Mesodermal cell (in vitro differentiated cells): ENCODE measurements around the gene AUTS2. TPM values are rescaled to one million over a fixed set of nuclear protein-coding genes. Genes with fewer than 3 reads are reported as not detected.
A peak's percentile ranks its signal among the peaks of the same experiment; 100 is the strongest.

ENCODE experiments used
- H3K27ac ChIP-seq: 2 replicates; pipeline ENCODE4 v1.7.0; 2013; ENCODE audit warnings: mild to moderate bottlenecking, low read depth, low read length, moderate library complexity; ENCODE audit not compliant: severe bottlenecking
- H3K36me3 ChIP-seq: 2 replicates; pipeline ENCODE4 v1.7.1; 2013; ENCODE audit warnings: mild to moderate bottlenecking, low read length, moderate library complexity; ENCODE audit not compliant: control insufficient read depth, insufficient read depth
- H3K4me1 ChIP-seq: one replicate; pipeline ENCODE4 v1.7.1; 2013; ENCODE audit warnings: mild to moderate bottlenecking, low read length; ENCODE audit not compliant: insufficient read depth, control insufficient read depth, poor library complexity, severe bottlenecking
- H3K4me3 ChIP-seq: 2 replicates; pipeline ENCODE4 v1.7.0; 2013; ENCODE audit warnings: low read length, control low read depth, mild to moderate bottlenecking; ENCODE audit not compliant: insufficient read depth, poor library complexity, severe bottlenecking; ENCODE audit errors: extremely low read depth
- H3K9me3 ChIP-seq: 2 replicates; pipeline ENCODE4 v1.7.1; 2013; ENCODE audit warnings: mild to moderate bottlenecking, low read length, moderate library complexity; ENCODE audit not compliant: control insufficient read depth
- WGBS, 2 experiments: methylation state at CpG; one replicate each; pipeline ENCODE4 v1.1.5; 2013; ENCODE audit warnings: missing lambda C conversion rate in 2 of 2; ENCODE audit not compliant: insufficient coverage in 2 of 2; 5-methylcytosine and 5-hydroxymethylcytosine counted together
- polyA plus RNA-seq, 2 experiments: library from polyadenylated mRNA; stranded (reverse); fragments of 50-300 nt; gene quantifications; one replicate each; pipeline ENCODE4 v1.2.3, GENCODE V29; 2013

Gene AUTS2
- polyA plus RNA-seq (2013, experiment 1 of 2), result 31.1 TPM
- polyA plus RNA-seq (2013, experiment 2 of 2), result 26.1 TPM

DNA sequence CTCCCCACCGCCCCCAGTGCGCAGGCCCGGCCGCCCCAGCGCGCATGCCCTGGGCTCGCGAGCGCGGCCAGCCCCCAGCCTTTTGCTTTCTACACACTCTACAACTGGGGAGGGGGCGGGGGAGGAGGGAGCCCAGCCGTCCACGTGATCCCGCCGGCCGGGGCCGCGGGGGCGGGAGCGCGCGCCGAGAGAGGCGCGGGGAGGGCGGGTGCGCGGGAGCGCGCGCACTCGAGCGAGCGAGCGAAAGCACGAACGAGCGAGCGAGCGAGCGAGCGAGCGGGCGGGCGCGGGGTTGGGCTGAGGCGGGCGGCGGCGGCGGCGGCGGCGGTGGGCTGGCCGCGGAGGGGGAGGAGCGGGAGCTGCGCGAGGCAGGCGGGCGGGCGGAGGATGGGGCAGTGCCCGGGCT lies at the start of gene AUTS2:
AUTS2 (plus strand) TSS at position 395 of the 406 bp plus-strand sequence. CDS start 1,179 bp downstream, outside the sequence.
- WGBS, 2 experiments, result 0% methylated on average over 38 of the region's 63 CpGs; no CpG with 5 or more reads in 1 of the 2 experiments
- Histone ChIP-seq H3K27ac (peak within 1 kb of the TSS; percentile 76), H3K4me3 (peak within 1 kb of the TSS; percentile 90)

DNA sequence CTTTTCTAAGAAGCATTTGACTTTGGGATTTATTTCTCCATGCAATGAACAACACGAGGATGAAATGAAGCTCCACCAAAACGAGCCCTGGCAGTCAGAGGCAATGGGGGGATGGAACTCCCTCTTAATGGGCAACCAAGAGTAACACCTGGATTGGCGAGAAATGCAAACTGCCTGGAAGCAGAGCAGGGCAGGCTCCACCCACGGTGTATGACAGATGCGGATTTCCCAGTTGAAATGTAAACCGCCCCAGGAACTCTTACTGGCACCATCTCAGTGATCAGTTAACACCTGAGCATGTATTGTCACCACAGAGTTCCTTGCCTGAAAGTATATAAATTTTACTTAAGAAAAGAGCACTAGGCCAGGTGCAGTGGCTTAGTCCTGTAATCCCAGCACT lies 47.3 kb upstream of the AUTS2 start:
- Histone ChIP-seq H3K27ac (no peak overlapping the region), H3K9me3 (no peaks in the 10 kb centered on the region), H3K4me3 (no peak overlapping the region), H3K36me3 (no peaks in the 10 kb centered on the region), H3K4me1 (no peaks in the 10 kb centered on the region)
- 86 to 90% methylated on average over 2 to 6 of the region's 6 CpGs for WGBS, 2 experiments

More for the DNA sequence above, at the start of gene AUTS2:
- Histone ChIP-seq H3K4me1 (no peaks in the 10 kb centered on the region), H3K36me3 (no peaks in the 10 kb centered on the region), H3K9me3 (no peaks in the 10 kb centered on the region)

DNA sequence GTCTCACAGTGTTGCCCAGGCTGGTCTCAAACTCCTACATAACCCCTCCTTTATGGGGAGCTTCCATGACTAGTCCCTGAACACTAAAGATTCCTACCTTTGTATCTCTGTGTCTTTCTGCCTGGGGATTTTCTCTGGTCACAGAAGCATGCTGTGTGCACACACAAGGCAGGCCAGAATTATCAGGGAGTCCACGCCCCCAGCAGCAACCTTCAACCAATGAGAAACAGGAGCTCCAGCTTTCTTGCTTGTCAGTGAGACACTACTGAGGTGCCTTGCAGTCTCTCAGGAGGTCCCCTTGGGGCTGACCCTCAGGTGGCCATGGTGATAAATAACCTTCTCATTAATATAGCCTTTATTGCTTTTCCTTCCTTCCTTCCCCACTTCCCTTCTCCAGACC lies 45.1 kb upstream of the AUTS2 start:
- WGBS, 2 experiments, result 100% methylated on average over 1 of the region's 1 CpG
- Histone ChIP-seq H3K27ac (no peak overlapping the region), H3K4me3 (no peak overlapping the region), H3K36me3 (no peaks in the 10 kb centered on the region), H3K9me3 (no peaks in the 10 kb centered on the region), H3K4me1 (no peaks in the 10 kb centered on the region)

DNA sequence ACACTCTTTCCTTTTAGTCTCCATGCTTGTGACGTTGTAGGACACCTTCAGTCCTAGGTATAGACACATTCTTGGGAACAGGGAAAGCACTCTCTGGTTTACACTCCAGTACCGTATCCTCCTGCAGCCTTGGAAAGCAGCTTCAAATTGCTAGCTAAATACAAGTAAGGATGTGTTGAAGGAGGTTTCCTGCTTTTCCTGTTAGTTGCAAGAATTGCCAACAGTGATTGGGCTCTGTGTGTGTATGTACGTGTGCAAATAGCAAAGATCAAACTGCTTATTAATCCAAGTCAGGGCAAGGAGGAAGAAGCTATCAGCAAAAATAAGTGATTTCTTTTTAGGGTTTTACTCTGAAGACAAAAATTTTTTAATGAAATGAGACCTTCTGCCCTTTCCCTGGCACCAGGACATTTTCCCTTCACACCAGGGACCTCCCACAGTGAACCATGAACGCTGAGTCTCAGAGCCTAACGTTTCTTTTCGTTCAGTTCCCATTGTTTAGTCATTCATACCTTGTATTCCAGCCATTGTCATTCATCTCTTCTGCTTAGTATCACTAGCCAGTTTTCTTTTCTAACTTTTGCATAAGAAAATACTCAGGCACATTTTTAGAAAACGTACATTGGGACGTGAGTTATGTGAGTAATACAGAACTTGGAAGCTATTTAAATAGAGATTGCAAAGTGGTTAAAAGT lies 36.9 kb upstream of the AUTS2 start:
- Histone ChIP-seq H3K4me1 (no peaks in the 10 kb centered on the region), H3K36me3 (no peaks in the 10 kb centered on the region), H3K9me3 (no peaks in the 10 kb centered on the region), H3K4me3 (no peak overlapping the region), H3K27ac (no peak overlapping the region)
- 50 to 55% methylated on average over 5 to 6 of the region's 8 CpGs for WGBS, 2 experiments

DNA sequence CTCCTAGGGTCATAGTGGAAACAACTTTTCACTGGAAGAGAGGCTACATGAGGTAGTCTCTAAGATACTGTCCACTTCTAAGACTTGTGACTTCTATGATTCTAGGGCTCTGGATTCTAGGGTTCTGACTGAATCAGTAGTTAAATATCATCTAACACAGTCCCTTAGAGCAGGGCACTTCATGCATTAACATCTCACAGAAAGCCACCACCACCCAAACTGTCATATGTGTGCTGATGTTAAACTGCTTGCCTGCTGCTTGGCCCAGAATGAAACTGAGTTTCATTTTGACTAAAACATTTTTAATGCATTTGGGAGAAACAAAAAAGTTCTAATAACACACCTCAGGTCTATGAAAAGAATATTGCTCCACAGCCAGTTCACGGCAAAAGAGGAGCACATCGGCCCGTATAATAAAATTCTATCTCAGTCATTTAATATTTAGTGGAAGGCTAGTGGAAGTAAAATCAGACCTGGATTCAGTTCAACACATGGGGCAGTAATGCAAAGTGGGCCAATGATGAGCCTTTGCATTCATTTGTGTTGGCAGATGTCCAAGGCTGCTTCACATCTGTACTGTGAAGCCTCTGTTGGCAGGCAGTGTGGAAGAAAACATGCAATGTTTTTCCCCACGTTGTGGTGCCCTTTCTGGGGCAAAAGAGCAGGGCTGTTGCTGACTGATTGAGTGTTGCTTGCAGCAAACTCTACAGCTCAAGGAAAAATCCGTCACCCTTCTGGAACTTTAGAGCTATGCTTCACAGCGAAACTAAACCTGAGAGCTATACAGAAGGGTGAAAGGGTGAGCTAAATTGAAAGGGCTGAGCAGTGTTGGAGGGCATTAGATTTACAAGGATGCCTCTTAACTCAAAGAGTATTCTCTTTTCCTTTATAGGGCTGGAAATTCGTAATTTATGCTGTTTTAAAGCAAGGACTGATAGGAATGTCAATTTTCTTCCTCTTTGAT lies 33.5 kb upstream of the AUTS2 start:
- WGBS, 2 experiments, result 68 to 86% methylated on average over 2 to 3 of the region's 7 CpGs
- H3K4me3 ChIP-seq, result no peak overlapping the region
- H3K9me3 ChIP-seq, result no peaks in the 10 kb centered on the region
- H3K4me1 ChIP-seq, result no peaks in the 10 kb centered on the region
- no peaks in the 10 kb centered on the region for H3K36me3 ChIP-seq
- no peak overlapping the region for H3K27ac ChIP-seq

DNA sequence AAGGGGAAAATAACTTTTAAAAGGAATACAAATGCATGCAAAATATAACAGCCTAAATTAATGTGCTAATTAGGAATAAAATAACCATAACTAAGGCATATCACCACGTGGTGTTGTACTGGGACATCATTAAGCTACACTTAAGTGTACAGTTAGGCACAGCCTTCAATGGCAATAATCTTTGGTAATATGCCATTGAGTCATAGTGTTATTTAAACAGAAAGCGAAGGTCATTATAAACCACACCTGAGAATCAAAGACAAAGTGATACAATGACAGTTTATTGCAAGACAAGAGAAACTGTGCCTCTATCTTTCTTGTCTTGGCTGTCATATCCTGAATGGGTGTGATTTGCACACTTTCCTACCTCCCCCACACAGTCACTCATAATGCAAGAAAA lies 30.5 kb upstream of the AUTS2 start:
- H3K36me3 ChIP-seq, result no peaks in the 10 kb centered on the region
- no peaks in the 10 kb centered on the region for H3K9me3 ChIP-seq
- WGBS, 2 experiments, result 50% methylated on average over 1 of the region's 2 CpGs; no CpG with 5 or more reads in 1 of the 2 experiments
- H3K4me3 ChIP-seq, result no peak overlapping the region
- no peaks in the 10 kb centered on the region for H3K4me1 ChIP-seq
- no peak overlapping the region for H3K27ac ChIP-seq

DNA sequence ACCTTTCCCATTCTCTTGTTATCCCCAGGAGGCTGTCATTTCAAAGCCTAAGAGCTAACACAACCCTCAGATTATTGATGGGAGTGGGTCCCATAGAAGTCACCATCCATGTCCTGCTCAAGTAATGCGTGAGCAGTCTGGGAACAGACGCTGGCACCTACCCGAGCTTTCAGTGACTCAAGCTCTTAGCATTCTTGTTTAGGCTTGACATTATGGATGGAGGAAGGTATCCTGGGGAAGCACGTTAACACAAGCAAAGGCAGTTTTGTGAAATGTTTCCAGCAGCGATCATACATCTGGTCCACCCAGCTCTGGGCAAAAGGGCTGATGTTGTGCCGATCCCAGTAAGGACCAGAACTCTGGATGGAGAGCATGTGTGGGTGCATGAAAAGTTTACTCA lies 30.0 kb upstream of the AUTS2 start:
- Histone ChIP-seq H3K4me1 (no peaks in the 10 kb centered on the region), H3K4me3 (no peak overlapping the region), H3K36me3 (no peaks in the 10 kb centered on the region), H3K9me3 (no peaks in the 10 kb centered on the region), H3K27ac (no peak overlapping the region)
- WGBS, 2 experiments, result 79 to 83% methylated on average over 6 of the region's 6 CpGs

DNA sequence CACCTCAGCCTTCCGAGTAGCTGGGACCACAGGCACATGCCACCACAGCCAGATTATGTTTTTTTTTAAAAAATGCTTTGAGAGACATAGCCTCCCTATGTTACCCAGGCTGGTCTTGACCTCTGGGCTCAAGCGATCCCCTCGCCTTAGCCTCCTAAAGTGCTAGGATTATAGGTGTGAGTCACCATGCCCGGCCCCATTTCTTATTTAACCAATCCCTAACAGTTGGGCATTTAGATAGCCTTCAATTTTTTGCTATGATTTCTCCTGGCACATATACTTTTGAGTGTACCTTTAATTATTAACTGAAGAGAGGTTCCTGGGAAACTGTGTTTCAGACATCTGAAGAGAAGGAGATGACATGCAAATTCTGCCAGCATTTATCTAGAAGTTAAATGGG lies 22.6 kb upstream of the AUTS2 start:
- H3K4me3 ChIP-seq, result no peak overlapping the region
- WGBS, 2 experiments, result 78 to 94% methylated on average over 2 to 3 of the region's 4 CpGs
- no peaks in the 10 kb centered on the region for H3K4me1 ChIP-seq
- H3K9me3 ChIP-seq, result no peaks in the 10 kb centered on the region
- no peak overlapping the region for H3K27ac ChIP-seq
- no peaks in the 10 kb centered on the region for H3K36me3 ChIP-seq

DNA sequence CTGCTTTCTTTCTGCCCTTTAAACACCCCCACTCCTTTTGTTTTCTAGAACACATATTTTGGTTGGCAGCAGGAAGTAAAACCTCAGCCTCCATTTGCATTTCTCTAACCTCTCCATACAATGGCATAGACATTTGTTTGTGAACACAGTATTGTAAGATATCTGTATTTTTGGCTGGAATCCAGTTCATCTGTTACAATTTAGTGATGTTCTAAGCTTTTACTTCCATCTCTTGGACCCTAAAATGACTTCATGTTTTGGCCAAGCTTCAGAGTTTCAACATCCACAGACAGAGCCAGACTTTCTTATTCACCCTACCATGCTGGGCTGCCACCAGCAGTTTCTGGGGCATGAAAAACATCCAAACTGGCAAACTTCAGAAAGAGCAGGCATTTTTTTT lies 21.1 kb upstream of the AUTS2 start:
- Histone ChIP-seq H3K27ac (no peak overlapping the region), H3K4me1 (no peaks in the 10 kb centered on the region), H3K9me3 (no peaks in the 10 kb centered on the region), H3K36me3 (no peaks in the 10 kb centered on the region), H3K4me3 (no peak overlapping the region)

DNA sequence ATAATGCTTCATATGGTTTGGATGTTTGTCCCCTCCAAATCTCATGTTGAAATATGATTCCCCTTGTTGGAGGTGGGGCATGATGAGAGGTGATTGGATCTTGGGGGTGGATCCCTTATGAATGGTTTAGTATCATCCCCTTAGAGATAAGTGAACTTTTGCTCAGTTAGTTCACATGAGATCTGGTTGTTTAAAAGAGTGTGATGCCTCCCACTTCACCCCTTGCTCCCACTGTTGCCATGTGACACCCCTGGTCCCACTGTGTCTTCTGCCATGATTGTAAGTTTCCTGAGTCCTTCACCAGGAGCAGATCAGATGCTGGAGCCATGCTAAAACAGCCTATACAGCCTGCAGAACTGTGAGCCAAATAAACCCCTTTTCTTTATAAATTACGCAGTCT lies 13.1 kb upstream of the AUTS2 start:
- WGBS, 2 experiments, result 60 to 83% methylated on average over 1 of the region's 1 CpG
- H3K4me1 ChIP-seq, result no peaks in the 10 kb centered on the region
- no peak overlapping the region for H3K4me3 ChIP-seq
- no peak overlapping the region for H3K27ac ChIP-seq
- no peaks in the 10 kb centered on the region for H3K36me3 ChIP-seq
- H3K9me3 ChIP-seq, result no peaks in the 10 kb centered on the region
